Measurements from ENCODE around the gene FAM222A. TPM values are rescaled to one million over a fixed set of nuclear protein-coding genes. Genes with fewer than 3 reads are reported as not detected.
A peak's percentile ranks its signal among the peaks of the same experiment; 100 is the strongest.

The FAM222A gene
- total RNA-seq, 1 experiment from 2014 or later = 1.9 TPM

DNA sequence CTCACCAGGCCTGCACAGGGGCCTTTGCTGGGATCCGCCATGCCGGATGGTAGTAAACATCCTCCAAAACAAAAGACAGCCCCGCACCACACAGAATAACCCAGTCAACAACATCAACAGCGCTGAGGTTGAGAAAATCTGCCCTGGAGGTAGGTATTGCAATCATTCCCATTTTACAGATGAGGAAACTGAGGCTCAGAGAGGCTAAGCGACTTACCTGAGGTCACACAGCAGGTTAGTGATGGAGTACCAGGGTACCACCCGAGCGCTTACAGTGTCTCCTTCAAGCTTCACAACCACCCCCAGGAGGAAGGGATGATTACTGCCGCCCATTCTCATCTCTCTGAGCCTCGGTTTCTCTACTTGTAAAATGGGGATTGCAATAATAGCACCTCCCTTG is 104.6 kb downstream of the FAM222A start:
- DNase-seq (ENCODE audit: low read depth) = no peak

DNA sequence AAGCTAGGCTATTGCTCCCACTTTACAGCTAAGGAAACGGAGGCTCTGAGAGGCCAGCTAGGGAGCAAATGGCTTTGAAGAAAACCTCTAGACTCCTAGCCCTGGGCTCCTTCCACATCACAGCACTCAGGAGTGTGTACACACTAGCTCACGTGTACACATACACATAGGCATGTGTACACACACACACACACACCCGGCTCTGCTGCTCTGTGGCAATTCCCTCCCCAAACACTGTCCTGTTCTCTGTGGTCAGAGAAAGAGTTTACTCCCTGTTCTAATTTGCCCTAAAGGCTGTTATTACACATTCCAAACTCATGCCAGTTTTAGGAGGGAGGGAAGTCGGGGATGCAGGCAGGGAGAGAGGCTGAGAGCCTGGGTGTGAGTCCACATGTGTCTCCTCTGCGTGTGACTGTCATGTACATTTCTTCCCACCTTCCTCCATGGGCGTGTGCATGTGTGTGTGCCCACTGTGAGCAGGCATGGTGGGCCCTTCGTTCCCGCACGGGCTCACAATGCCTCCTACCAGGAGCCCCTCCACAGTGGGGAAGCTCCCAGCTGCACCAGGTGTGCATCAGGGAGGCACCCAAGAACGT is 105.4 kb downstream of the FAM222A start:
- DNase-seq (ENCODE audit: low read depth) = peak; percentile 33

Other genes with a start within 250 kb of the FAM222A start
- gene KCTD10, start 236.5 kb upstream of the FAM222A start, total RNA-seq (2014; rRNA removed; shearing (Covaris generic)) = 44.6 and 56.3 TPM in 2 replicates
- 31.0 and 32.2 TPM in 2 replicates for gene UBE3B, start 236.2 kb upstream of the FAM222A start, total RNA-seq (2014; rRNA removed; shearing (Covaris generic))
- 47.7 and 61.5 TPM in 2 replicates for gene MMAB, start 140.3 kb upstream of the FAM222A start, total RNA-seq (2014; rRNA removed; shearing (Covaris generic))
- 52.5 and 62.2 TPM in 2 replicates for gene MVK, start 140.0 kb upstream of the FAM222A start, total RNA-seq (2014; rRNA removed; shearing (Covaris generic))
- gene TRPV4, start 119.6 kb downstream of the FAM222A start, total RNA-seq (2014; rRNA removed; shearing (Covaris generic)) = 0.50 and 0.72 TPM in 2 replicates
- gene GLTP, start 166.7 kb downstream of the FAM222A start, total RNA-seq (2014; rRNA removed; shearing (Covaris generic)) = 61.4 and 76.5 TPM in 2 replicates
- 8.7 and 11.1 TPM in 2 replicates for gene TCHP, start 186.4 kb downstream of the FAM222A start, total RNA-seq (2014; rRNA removed; shearing (Covaris generic))